T-helper 9 cell (primary cell): Measurements from ENCODE around the gene DDAH1.

Source experiments
- DNase-seq: peaks from one replicate; pipeline ENCODE4 v3.0.0-alpha.2; 2020

Gene DDAH1

DNA sequence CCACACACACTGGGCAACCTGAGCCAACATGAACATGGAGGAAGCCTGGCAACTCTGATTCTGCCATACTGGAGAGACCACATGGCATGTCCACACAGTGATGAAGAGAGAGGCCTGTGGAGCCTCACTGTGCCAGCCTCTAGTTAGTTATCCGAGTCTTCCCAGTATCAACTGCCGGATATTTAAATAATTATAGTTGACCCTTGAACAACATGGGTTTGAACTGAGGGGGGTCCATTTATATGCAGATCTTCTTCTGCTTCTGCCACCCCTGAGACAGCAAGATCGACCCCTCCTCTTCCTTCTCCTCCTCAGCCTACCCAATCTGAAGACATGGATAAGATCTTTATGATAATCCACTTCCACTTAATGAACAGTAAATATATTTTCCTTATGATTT lies 27.8 kb downstream of the DDAH1 start:
- no peak for DNase-seq

DNA sequence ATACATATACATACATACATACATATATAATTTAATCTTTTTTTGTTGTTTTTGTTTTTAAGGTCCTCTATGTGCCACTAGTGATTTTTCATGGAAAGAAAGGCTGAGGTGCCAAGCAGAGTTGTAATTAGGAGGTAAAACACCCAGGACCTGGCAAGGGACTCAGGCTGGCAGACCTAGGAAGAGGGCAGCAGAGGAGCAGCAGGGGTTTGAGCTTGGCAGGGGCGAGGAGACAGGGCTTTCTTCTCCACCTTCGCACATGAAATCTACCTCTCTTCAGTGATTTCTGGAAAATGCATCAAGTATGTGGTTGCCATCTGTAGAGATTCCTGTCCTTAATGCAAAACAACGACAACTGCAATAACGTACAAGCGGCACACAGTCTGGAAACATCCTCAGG lies 31.9 kb downstream of the DDAH1 start:
- DNase-seq = no peak

- no peak for DNase-seq
Measured at GRCh38 chr1:85428471-85429089, 36.4 kb downstream of the DDAH1 start.

DNA sequence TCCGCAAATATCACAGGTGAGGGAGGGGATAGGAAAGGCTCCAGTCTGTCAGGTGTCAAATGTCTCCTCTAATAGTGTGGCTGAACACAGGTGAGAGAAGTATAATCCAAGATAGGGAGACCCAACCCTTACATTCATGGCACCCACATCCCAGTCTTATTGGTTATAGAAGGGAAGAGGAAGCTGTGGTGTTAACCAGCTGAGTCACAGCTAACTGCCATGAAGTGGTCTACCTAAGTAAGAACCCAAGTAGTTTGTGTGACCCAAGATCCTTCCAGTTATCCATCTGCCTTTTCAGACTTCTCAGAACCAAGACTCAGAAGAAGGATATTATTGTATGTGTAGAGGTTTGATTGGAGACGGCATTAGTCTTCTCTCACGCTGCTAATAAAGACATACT lies 37.1 kb downstream of the DDAH1 start:
- no peak for DNase-seq

- no peak for DNase-seq
Measured at GRCh38 chr1:85427331-85427730, 37.6 kb downstream of the DDAH1 start.

DNA sequence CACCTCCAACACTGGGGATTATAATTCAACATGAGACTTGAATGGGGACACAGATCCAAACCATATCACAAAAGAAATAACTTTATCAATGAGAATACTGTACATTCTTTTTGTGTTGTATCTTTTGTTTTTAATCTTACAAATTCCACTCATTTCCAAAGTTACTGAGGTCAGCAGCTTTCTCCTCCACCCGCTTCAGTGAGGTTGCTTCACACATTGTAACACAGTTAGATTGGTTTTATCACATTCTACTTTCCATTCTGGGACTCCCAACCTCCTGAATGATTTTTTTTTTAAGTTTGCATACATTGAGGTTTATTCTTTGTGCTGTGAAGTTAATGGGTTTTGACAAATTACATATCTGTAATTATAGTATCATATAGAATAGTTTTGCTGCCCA lies 43.8 kb downstream of the DDAH1 start:
- no peak for DNase-seq

- DNase-seq = no peak
Measured at GRCh38 chr1:85420199-85420598, 44.8 kb downstream of the DDAH1 start.

DNA sequence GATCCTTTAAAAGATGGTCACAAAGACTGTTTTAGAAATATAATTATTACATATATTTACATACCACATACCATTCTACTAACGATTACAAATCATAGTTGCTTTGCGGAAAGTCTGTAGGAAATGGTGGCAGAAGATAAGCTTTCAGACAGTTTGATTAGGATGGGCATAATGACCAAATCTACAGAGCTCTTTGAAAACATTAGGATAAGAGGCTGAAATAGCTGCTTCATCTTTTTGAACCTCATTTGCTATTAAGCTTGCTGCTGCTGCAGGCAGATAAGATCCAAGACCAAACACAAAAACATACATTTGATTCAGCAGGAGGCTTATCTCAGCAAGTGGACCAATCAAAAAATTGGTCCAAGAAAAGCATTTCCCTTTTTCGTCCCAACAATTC lies 47.1 kb downstream of the DDAH1 start:
- DNase-seq = no peak

DNA sequence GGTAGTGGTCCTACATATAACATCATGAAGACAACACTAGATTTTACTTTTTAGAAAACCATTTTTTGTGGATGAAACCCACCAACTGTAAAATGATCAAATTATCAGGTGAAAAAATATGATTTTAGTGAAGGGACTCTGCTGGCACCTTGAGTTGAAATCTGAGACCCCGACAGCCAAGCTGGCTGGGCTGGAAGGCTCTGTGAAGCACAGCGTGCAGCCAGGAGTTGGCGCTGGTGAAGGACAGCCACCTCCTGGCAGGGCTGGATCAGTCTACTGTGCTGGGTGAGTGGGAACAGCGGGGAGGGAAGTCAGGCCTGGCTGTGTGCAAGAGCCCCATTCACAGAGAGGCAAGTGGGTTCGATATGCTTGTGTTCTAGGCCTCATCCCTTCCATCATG lies 47.9 kb downstream of the DDAH1 start:
- no peak for DNase-seq

DNA sequence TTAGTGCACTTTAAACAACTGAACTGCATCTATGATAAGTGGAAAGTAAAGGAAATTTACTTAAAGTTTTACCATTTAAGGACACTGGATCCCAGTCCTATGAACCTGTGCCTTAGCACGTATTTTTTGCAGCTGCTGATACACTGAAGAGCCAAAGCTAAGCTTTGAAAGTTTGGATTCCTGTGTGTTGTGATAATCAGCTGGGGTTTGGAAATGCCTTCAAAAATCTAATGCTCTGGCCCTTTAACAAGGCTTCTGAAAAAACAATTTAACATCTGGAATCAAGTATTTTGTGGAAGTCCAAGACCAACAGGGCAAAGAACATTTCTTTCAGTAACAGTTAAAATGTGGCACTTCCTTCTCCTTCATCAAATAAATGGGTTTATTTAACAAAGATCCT lies 51.8 kb downstream of the DDAH1 start:
- no peak for DNase-seq

DNA sequence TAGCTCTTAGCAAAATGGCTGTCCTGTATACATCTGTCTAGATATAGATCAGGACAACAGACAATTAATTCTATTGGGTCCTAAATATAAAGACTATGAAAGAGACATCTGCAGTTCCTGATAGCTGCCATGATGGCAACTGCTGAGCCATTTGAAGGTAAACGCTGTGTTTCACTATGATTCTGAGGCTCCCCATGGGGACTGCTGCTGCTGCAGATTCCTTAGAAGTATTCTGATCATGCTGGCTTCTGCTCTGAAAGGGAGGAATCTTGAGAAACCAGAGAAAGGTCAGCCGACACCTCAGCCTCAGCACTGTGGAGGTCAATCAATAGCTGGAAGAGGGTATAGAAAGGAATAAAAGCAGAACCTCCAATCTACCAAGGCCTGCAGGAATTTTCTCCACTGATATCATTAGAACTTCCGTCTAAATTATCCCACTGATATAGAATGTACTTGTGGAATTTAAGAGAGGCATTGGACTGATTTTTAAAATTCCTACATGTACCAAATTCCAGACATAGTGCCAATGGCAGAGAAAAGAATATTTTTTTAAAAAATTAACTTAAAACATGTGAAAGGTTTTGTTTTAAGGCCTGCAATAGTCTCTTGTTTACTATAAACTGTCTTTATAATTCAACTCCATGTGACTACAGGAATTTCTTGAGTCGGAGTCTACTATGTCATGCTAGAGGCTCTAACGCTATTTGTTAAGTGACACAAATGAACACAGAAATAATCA lies 53.2 kb downstream of the DDAH1 start:
- no peak for DNase-seq

GRCh38 chr1:85409516-85409915 lies 55.4 kb downstream of the DDAH1 start:
- no peak for DNase-seq

DNA sequence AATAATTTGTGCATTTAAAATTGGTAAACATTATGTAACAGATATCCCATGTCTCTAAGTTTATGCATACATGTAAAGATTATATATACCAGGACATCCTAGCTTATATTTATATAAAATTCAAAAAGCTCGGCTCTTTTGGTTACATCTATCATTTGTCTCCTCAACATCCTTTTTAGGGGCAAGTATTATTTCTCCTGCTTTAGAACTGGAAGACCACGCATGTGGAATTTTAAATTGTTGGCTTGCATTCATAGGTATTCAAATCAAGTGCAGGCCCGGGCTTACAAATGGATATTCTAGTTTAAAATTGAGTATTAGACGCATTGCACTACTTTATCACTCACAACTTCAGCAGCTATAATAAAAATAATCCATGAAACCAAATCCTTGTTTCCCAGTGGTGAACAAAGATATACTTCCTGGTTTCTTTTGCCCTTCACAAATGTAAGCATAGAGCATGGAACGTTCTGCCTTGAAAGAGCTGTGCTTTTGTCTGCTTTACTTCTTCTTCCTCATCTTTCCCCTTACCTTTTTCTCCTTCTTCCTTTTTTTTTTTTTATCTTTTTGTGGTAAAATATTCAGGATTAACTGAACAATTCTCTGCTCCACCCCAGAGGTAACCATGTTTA lies 57.1 kb downstream of the DDAH1 start:
- DNase-seq = no peak

- DNase-seq = no peak
Measured at GRCh38 chr1:85406887-85407533, 57.9 kb downstream of the DDAH1 start.

DNA sequence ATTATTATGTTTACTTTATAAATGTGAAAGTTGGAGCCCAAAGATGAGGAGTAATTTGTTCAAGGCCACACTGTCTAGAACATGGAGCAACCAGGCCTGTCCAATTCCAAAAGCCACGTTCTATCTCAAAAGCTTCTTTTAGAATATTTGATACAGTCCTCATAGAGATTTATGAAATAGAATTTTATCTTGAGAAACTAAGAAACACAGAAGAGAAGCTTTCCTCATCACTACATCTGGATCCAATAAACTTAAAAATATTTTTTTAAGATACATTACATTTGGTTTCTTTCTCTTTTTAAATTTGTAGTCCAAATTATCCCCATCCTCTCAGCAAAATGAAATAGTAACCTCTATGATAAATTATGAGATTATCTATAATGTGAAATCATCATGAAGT lies 58.9 kb downstream of the DDAH1 start:
- no peak for DNase-seq

- no peak for DNase-seq
Measured at GRCh38 chr1:85404408-85404807, 60.6 kb downstream of the DDAH1 start.

GRCh38 chr1:85398391-85399064 lies 66.4 kb downstream of the DDAH1 start:
- no peak for DNase-seq

DNA sequence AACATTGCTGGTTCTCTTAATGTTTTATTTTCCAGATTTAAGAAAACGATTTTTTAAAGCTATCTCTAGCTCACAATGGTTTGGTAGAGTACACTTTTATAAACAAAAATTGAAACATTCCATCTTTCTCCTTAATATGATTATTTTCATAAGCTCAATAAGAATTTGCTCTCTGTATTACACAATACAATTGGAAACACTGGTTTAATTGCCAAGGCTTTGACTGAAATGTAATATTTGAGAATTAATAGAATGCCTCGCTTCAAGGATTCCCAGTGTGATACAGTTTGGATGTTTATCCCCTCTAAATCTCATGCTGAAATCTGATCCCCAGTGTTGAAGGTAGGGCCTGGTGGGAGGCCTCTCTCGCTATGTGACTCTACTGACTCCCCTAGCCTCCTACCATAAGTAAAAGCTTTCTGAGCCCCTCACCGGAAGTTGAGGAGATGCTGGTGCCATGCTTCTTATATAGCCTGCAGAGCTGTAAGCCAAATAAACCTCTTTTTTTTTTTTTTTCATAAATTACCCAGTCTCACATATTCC lies 67.4 kb downstream of the DDAH1 start:
- DNase-seq = no peak

DNA sequence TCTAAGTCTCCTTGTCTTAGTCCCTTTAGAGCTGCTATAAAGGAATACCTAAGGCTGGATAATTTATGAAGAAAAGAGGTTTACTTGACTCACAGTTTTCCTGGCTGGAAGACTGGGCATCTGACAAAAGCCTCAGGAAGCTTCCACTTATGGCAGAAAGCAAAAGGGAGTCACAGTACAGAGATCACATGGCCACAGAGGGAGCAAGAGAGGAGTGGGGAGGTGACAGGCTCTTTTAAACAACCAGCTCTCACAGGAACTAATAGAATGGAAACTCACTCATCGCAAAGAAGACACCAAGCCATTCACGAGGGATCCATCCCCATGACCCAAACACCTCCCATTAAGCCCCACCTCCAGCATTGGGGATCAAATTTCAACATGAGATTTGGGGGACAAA lies 68.8 kb downstream of the DDAH1 start:
- DNase-seq = no peak

- DNase-seq = no peak
Measured at GRCh38 chr1:85394130-85394529, 70.8 kb downstream of the DDAH1 start.

DNA sequence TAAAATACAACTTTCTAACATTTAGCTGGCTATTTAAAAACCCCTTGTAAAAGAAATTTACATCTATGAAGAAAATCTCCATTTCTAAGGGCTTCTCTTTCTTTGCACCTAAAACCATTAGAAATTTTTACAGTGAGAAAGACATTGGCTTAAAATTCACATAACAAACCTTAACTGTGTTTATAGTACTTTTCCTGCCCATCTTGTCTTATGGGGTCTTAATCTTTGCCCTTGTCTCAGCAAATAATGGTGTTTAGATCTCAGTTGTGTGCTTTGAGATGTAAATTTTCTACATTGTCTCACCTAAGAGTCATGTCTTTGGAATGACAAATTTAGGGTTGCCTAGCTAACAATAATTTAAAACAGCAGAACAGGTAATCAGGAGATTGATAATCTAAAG lies 71.5 kb downstream of the DDAH1 start:
- DNase-seq = no peak

- DNase-seq = no peak
Measured at GRCh38 chr1:85388416-85388815, 76.5 kb downstream of the DDAH1 start.

DNA sequence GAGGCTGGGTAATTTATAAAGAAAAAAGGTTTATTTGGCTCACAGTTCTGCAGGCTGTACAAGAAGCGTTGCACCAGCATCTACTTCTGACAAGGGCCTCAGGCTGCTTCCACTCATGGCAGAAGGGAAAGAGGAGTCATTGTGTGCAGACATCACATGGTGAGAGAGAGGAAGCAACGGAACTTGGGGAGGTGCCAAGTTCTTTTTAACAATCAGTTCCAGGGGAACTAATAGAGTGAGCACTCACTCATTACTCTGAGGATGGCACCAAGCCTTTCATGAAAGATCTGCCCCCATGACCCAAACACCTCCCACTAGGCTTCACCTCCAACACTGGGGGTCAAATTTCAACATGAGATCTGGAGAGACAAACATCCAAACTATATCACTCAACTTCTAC lies 77.2 kb downstream of the DDAH1 start:
- no peak for DNase-seq
